Fibroblast of pulmonary artery (primary cell): ENCODE data around the gene C5orf15.
A peak's percentile ranks its signal among the peaks of the same experiment; 100 is the strongest.

Experiments
- DNase-seq: peaks from one replicate; pipeline ENCODE4 v3.0.0-alpha.2; 2010; ENCODE audit warnings: low read depth
- H3K4me3 ChIP-seq: replicated peaks from 2 replicates; pipeline ENCODE4 v1.5.1; 2011; ENCODE audit warnings: low read depth, mild to moderate bottlenecking, control low read depth, low read length, moderate library complexity
- TF ChIP-seq, protein P1 (sequence below): IDR thresholded peaks from 2 replicates; pipeline ENCODE4 v1.5.1; 2011; ENCODE audit warnings: mild to moderate bottlenecking, control low read depth, low read length, inconsistent platforms; ENCODE audit errors: missing control alignments

Gene C5orf15

DNA sequence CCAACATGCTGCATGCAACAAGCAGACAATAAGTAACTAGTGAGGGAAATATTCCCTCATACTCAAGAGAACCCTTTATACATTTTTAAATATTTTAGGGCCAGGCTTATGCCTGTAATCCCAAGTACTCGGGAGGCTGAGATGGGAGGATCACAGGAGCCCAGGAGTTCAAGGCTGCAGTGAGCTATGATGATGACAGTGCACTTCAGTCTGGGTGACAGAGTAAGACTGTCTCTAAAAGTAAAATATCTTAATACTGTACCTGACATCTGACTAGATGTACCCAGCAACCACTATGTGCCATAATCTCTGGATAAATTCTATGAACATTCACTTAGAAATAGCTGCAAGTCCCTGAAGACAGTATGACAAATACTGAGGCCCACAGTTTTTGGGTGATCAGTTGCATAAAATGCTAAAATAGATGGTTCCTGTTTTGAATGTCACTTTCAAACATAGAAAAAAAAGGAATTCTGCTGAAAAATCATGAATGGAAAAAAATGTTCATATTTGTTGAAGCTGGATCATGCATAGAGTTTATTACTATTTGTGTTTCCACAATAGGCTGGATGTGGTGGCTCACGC is 2.0 kb upstream of the C5orf15 start:
- H3K4me3 ChIP-seq: no peak overlapping the region
- DNase-seq: no peak
- TF ChIP-seq, protein P1, sequence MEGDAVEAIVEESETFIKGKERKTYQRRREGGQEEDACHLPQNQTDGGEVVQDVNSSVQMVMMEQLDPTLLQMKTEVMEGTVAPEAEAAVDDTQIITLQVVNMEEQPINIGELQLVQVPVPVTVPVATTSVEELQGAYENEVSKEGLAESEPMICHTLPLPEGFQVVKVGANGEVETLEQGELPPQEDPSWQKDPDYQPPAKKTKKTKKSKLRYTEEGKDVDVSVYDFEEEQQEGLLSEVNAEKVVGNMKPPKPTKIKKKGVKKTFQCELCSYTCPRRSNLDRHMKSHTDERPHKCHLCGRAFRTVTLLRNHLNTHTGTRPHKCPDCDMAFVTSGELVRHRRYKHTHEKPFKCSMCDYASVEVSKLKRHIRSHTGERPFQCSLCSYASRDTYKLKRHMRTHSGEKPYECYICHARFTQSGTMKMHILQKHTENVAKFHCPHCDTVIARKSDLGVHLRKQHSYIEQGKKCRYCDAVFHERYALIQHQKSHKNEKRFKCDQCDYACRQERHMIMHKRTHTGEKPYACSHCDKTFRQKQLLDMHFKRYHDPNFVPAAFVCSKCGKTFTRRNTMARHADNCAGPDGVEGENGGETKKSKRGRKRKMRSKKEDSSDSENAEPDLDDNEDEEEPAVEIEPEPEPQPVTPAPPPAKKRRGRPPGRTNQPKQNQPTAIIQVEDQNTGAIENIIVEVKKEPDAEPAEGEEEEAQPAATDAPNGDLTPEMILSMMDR: no peak

DNA sequence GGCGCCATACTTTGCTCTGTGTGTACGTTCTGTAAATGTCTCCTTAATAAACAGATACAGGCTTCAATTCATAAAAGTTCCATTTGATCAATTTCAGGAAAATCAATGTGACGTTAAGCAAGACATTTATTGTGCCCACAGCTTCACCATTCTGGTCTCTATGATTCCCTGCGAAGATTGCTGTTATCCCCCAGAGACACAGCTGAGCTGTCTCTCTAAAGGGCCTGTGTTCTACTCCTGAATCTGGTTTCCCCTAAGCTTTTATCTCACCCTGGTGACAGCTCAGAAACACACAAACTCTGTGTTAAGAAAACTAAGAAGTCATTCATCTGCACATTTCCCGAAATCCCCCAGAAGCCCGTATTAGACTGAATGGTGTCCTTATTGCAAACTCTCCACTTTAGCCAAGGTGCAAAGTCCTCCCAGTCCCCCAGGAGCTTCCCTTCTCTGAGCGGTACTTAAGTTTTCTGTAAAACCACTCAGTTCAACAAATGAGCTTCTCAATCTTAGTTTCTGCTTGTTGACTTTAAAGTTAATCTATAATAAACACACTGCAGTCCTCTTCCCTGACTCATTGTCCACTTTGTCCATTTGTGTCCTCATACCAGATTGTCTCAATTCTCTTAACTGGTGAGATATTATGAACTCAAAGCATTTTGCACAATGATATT is 1.4 kb upstream of the C5orf15 start:
- no peak overlapping the region for H3K4me3 ChIP-seq
- DNase-seq: no peak
- TF ChIP-seq, protein P1: no peak

DNA sequence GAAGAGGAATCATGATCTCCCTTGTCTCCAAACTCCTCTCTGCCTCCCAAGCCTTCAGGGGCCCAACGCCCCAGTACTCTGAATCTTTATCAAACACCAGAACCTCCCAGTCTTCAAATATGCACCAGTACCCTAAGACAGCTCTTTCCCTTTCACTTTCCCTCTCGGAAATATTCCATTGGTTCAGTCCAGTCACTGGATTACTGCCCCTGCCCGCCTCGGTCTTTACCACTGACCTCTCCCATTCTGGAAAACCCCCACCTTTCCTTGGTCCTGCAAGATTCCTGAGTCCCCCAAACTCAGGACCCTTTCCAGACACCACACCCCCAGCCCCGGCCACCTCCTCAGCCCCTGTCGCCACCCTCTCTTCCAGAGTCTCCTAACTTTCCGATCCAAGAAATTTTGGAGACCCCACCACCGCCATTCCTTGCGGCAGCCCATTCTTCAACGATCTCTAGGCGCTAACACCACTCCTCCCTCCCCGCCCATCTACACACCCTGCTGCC is 674 bp downstream of the C5orf15 start:
- TF ChIP-seq, protein P1: no peak
- peak; percentile 33 for DNase-seq
- peak overlapping the region; percentile 98 for H3K4me3 ChIP-seq

DNA sequence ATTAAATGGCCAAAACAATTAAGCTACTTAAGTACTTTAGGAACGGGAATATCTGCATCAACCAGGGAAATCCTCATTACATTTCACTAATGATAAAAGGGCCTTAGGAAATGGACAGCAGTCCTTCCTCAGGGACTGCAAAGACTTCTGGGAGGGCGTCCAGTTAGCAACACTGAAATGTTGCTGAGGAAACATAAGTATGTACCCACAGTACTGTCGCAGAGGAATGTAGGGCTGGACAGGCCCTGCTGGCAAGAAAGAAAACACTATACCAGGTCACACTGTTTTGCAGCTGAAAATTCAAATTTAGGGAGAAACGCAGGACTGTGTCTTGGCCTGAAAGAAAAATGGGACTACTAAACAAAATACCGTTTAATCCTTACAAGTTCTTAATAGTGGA is 1.3 kb downstream of the C5orf15 start:
- TF ChIP-seq, protein P1: no peak
- DNase-seq: peak; percentile 38
- peak overlapping the region; percentile 98 for H3K4me3 ChIP-seq

DNA sequence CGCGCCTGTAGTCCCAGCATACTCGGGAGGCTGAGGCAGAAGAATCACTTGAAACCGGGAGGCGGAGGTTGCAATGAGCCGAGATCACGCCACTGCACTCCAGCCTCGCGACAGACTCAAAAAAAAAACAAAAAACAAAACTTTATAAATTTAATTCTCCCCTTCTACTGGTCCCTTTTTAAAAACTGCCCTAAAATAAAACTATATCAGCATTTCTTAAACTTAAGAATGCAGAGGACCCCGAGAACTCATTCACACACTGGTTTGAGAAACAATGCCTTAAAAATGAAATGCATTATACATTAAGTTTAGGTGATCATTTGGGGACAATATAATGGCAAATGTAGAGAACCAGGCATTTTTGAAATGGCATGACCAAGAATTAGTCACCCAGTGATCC is 2.3 kb downstream of the C5orf15 start:
- TF ChIP-seq, protein P1: no peak
- no peak for DNase-seq
- H3K4me3 ChIP-seq: no peak overlapping the region

DNA sequence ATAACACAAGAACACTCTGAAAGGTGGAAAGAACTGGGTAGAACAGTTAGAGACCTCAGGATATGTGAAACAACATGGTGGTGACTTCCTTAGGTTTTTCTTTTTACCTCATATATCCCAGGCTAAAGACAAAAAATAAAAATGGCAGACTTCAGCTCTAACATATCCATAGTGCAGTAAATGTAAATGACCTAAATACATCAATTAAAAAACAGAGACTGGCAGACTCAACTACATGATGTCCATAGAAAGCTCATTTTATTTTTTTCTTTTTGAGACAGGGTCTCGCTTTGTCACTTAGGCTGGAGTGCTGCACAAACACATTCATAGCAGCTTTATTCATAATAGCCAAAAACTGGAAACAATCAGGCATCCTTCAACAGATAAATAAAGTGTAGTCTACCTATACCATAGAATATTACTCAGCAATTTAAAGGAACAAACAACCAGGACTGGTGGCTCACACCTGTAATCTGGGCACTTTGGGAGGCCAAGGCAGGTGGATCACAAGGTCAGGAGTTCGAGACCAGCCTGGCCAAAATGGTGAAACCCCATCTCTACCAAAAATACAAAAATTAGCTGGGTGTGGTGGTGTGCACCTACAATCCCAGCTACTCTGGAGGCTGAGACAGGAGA is 4.8 kb downstream of the C5orf15 start:
- TF ChIP-seq, protein P1: no peak
- no peak for DNase-seq
- H3K4me3 ChIP-seq: no peak overlapping the region
